IMR-90 (cell line): ENCODE results near the gene VIPR2. TPM values are rescaled to one million over a fixed set of nuclear protein-coding genes. Genes with fewer than 3 reads are reported as not detected.

Experiments
- ATAC-seq: fragments of 200-7000 bp; cut with Tn5 transposase; 2 replicates; pipeline ENCODE4 v1.9.1; 2020; ENCODE audit warnings: low read depth, mild to moderate bottlenecking, moderate library complexity
- BruUV-seq: library from RNA; stranded (reverse); fragments of 400-500 nt; replicated peaks from 2 replicates; lab custom pipeline; 2021; lab: Mats Ljungman, UMichigan
- CTCF ChIA-PET: fragments of 300-600 bp; formaldehyde crosslinking; extraction: SDS; loops from one replicate; lab custom pipeline; 2021; ENCODE audit warnings: antibody characterized with exemption; lab: Yijun Ruan, JAX
- POLR2A ChIA-PET: fragments of 300-600 bp; sonication (Branson Sonifier 250); formaldehyde crosslinking; loops from one replicate; lab custom pipeline; 2022; ENCODE audit warnings: antibody characterized with exemption; ENCODE audit not compliant: unreplicated experiment; lab: Charles Lee
- DNase-seq: peaks from one replicate; pipeline ENCODE4 v3.0.0; 2013
- H2AFZ ChIP-seq: replicated peaks from 2 replicates; pipeline ENCODE3; 2013; ENCODE audit warnings: low read length, mild to moderate bottlenecking; ENCODE audit not compliant: poor library complexity
- H2AK5ac ChIP-seq: 2 replicates; pipeline ENCODE4 v1.6.1; 2013; ENCODE audit warnings: low read depth, low read length, inconsistent platforms
- H2AK9ac ChIP-seq: replicated peaks from 2 replicates; pipeline ENCODE3; 2013; ENCODE audit warnings: mild to moderate bottlenecking, low read depth, low read length, moderate library complexity; ENCODE audit not compliant: poor library complexity
- H2BK120ac ChIP-seq: 2 replicates; pipeline ENCODE4 v1.6.1; 2013; ENCODE audit warnings: low read depth, low read length, inconsistent platforms
- H2BK15ac ChIP-seq: 3 replicates; pipeline ENCODE4 v1.6.1; 2013; ENCODE audit warnings: low read depth, low read length, inconsistent platforms
- H2BK20ac ChIP-seq: 2 replicates; pipeline ENCODE4 v1.6.1; 2013; ENCODE audit warnings: low read depth, mild to moderate bottlenecking, inconsistent platforms, low read length, moderate library complexity
- H2BK5ac ChIP-seq: 2 replicates; pipeline ENCODE4 v1.6.1; 2013; ENCODE audit warnings: mild to moderate bottlenecking, low read depth, low read length, inconsistent platforms; ENCODE audit not compliant: poor library complexity, severe bottlenecking
- H3K14ac ChIP-seq: replicated peaks from 2 replicates; pipeline ENCODE4 v1.6.1; 2013; ENCODE audit warnings: low read depth, low read length, inconsistent platforms
- H3K18ac ChIP-seq: 2 replicates; pipeline ENCODE4 v1.6.1; 2013; ENCODE audit warnings: low read depth, low read length, control low read depth
- H3K23ac ChIP-seq: 2 replicates; pipeline ENCODE4 v1.6.1; 2013; ENCODE audit warnings: low read depth, low read length, inconsistent platforms
- H3K27ac ChIP-seq: 2 replicates; pipeline ENCODE4 v1.5.1; 2013; ENCODE audit warnings: mild to moderate bottlenecking, control low read depth, low read length; ENCODE audit not compliant: insufficient read depth
- H3K27me3 ChIP-seq: 2 replicates; pipeline ENCODE4 v1.6.1; 2013; ENCODE audit warnings: low read length; ENCODE audit not compliant: control insufficient read depth, insufficient read depth
- H3K36me3 ChIP-seq: 2 replicates; pipeline ENCODE4 v1.6.1; 2013; ENCODE audit warnings: low read length, mixed read lengths; ENCODE audit not compliant: control insufficient read depth, insufficient read depth
- H3K4ac ChIP-seq: 2 replicates; pipeline ENCODE4 v1.6.1; 2013; ENCODE audit warnings: low read depth, low read length, inconsistent platforms
- H3K4me1 ChIP-seq: 2 replicates; pipeline ENCODE4 v1.6.1; 2013; ENCODE audit warnings: low read length, mixed read lengths; ENCODE audit not compliant: control insufficient read depth, insufficient read depth
- H3K4me2 ChIP-seq: 2 replicates; pipeline ENCODE4 v1.6.1; 2013; ENCODE audit warnings: low read depth, mild to moderate bottlenecking, control low read depth, low read length, moderate library complexity
- H3K4me3 ChIP-seq: 2 replicates; pipeline ENCODE4 v1.5.1; 2013; ENCODE audit warnings: low read depth, mild to moderate bottlenecking, control low read depth, low read length, moderate library complexity; ENCODE audit not compliant: insufficient read depth
- H3K56ac ChIP-seq: 2 replicates; pipeline ENCODE4 v1.6.1; 2013; ENCODE audit warnings: low read length, inconsistent platforms; ENCODE audit not compliant: insufficient read depth; ENCODE audit errors: extremely low read depth
- H3K79me1 ChIP-seq, 2 experiments: 2 replicates each; pipeline ENCODE4 v1.6.1; 2013; ENCODE audit warnings: low read length in 2 of 2, inconsistent platforms in 1 of 2, low read depth in 1 of 2
- H3K9ac ChIP-seq: 2 replicates; pipeline ENCODE4 v1.6.1; 2013; ENCODE audit warnings: low read depth, low read length, control low read depth
- H3K9me1 ChIP-seq: 2 replicates; pipeline ENCODE4 v1.6.1; 2013; ENCODE audit warnings: low read length, inconsistent platforms; ENCODE audit not compliant: insufficient read depth
- H3K9me3 ChIP-seq: 2 replicates; pipeline ENCODE4 v1.6.1; 2013; ENCODE audit warnings: low read length; ENCODE audit not compliant: control insufficient read depth, insufficient read depth
- H4K20me1 ChIP-seq: 2 replicates; pipeline ENCODE4 v1.6.1; 2013; ENCODE audit warnings: low read length, inconsistent platforms; ENCODE audit not compliant: insufficient read depth
- H4K5ac ChIP-seq: 2 replicates; pipeline ENCODE4 v1.6.1; 2013; ENCODE audit warnings: mild to moderate bottlenecking, low read depth, low read length, control low read depth
- H4K8ac ChIP-seq, 2 experiments: 2 replicates each; pipeline ENCODE4 v1.6.1; 2013; ENCODE audit warnings: low read depth in 2 of 2, low read length in 2 of 2, control low read depth in 1 of 2, inconsistent platforms in 1 of 2
- H4K91ac ChIP-seq: 2 replicates; pipeline ENCODE4 v1.6.1; 2013; ENCODE audit warnings: low read depth, low read length, inconsistent platforms; ENCODE audit not compliant: insufficient read depth
- BHLHE40 ChIP-seq: fragments of 150-350 bp; IDR thresholded peaks from 2 replicates; pipeline ENCODE4 v1.6.1; 2016; ENCODE audit warnings: mild to moderate bottlenecking, low read depth, low read length
- CEBPB ChIP-seq: IDR thresholded peaks from 2 replicates; pipeline ENCODE4 v1.6.1; 2012; ENCODE audit warnings: low read depth, low read length, improper control_type of control experiment
- CHD1 ChIP-seq: IDR thresholded peaks from 2 replicates; pipeline ENCODE4 v1.6.1; 2012; ENCODE audit warnings: low read depth, low read length, improper control_type of control experiment
- ELK1 ChIP-seq: fragments of 150-350 bp; IDR thresholded peaks from 2 replicates; pipeline ENCODE4 v1.6.1; 2016; ENCODE audit warnings: low read depth, mild to moderate bottlenecking, low read length, moderate library complexity, borderline replicate concordance
- FOS ChIP-seq: fragments of 150-350 bp; IDR thresholded peaks from 2 replicates; pipeline ENCODE4 v1.6.1; 2016; ENCODE audit warnings: low read depth, low read length
- MAFK ChIP-seq: IDR thresholded peaks from 2 replicates; pipeline ENCODE4 v1.6.1; 2012; ENCODE audit warnings: low read depth, low read length, improper control_type of control experiment
- MAZ ChIP-seq: IDR thresholded peaks from 2 replicates; pipeline ENCODE4 v1.6.1; 2012; ENCODE audit warnings: low read depth, mild to moderate bottlenecking, low read length, improper control_type of control experiment, moderate library complexity, borderline replicate concordance
- MXI1 ChIP-seq: IDR thresholded peaks from 2 replicates; pipeline ENCODE4 v1.6.1; 2012; ENCODE audit warnings: low read depth, mild to moderate bottlenecking, low read length, moderate library complexity, borderline replicate concordance
- NFE2L2 ChIP-seq: fragments of 150-350 bp; IDR thresholded peaks from 2 replicates; pipeline ENCODE4 v1.6.1; 2016; ENCODE audit warnings: low read depth, mild to moderate bottlenecking, low read length
- POLR2A ChIP-seq: IDR thresholded peaks from 2 replicates; pipeline ENCODE4 v1.6.1; 2012; ENCODE audit warnings: mild to moderate bottlenecking, low read depth, low read length
- RAD21 ChIP-seq: IDR thresholded peaks from 2 replicates; pipeline ENCODE4 v1.6.1; 2012; ENCODE audit warnings: low read length, improper control_type of control experiment
- RCOR1 ChIP-seq: IDR thresholded peaks from 2 replicates; pipeline ENCODE4 v1.6.1; 2012; ENCODE audit warnings: mild to moderate bottlenecking, low read length, improper control_type of control experiment; ENCODE audit not compliant: insufficient replicate concordance
- RFX5 ChIP-seq: IDR thresholded peaks from 2 replicates; pipeline ENCODE4 v1.8.0; 2012; ENCODE audit warnings: low read depth, mild to moderate bottlenecking, low read length, moderate library complexity
- SMC3 ChIP-seq: fragments of 150-350 bp; IDR thresholded peaks from 2 replicates; pipeline ENCODE4 v1.6.1; 2016; ENCODE audit warnings: low read depth, mild to moderate bottlenecking, antibody characterized with exemption, low read length, moderate library complexity
- USF2 ChIP-seq: fragments of 150-350 bp; IDR thresholded peaks from 2 replicates; pipeline ENCODE4 v1.6.1; 2017; ENCODE audit warnings: mild to moderate bottlenecking, antibody characterized with exemption, low read length, low read depth
- WGBS, 2 experiments: methylation state at CpG; one replicate each; pipeline versions ENCODE4 v1.1.5 to v1.1.7; 2013; ENCODE audit warnings: missing lambda C conversion rate in 2 of 2; ENCODE audit not compliant: insufficient read length in 1 of 2; ENCODE audit errors: extremely low coverage in 2 of 2; 5-methylcytosine and 5-hydroxymethylcytosine counted together
- dilution Hi-C: fragments of 300-500 bp; cut with HindIII; formaldehyde crosslinking; loops from one replicate; pipeline ENCODE4 v1.14.3; 2018; ENCODE audit warnings: low sequenced_read_pairs; ENCODE audit not compliant: unreplicated experiment
- in situ Hi-C: fragments of 300-500 bp; cut with MboI; formaldehyde crosslinking; loops from 3 replicates; pipeline ENCODE4 v1.14.3; 2019; ENCODE audit warnings: low sequenced_read_pairs, inconsistent platforms, mixed read lengths
- intact Hi-C: fragments of 100-400 bp; cut with micrococcal nuclease; formaldehyde crosslinking; loops from 2 replicates; pipeline ENCODE4 v1.10.0; 2022
- polyA plus RNA-seq, 3 experiments: library from polyadenylated mRNA; depleted of rRNA; stranded (reverse); fragments of >200 nt; gene quantifications; 2 replicates each; pipeline ENCODE4 v1.2.3, GENCODE V29; 2012; ENCODE audit warnings: low replicate concordance in 1 of 3
- total RNA-seq: library from RNA; depleted of rRNA; stranded (reverse); fragments of >200 nt; gene quantifications from 2 replicates; pipeline ENCODE4 v1.2.3, GENCODE V29; 2012
- TF ChIP-seq, protein P1 (sequence below): conservative IDR thresholded peaks from 2 replicates; pipeline ENCODE4 v1.5.1; 2012; ENCODE audit warnings: mild to moderate bottlenecking, low read depth, low read length, improper control_type of control experiment

The VIPR2 gene
- total and polyA plus RNA-seq, 2 of the 4 experiments (the other 2 are of a cell fraction), result not detected

DNA sequence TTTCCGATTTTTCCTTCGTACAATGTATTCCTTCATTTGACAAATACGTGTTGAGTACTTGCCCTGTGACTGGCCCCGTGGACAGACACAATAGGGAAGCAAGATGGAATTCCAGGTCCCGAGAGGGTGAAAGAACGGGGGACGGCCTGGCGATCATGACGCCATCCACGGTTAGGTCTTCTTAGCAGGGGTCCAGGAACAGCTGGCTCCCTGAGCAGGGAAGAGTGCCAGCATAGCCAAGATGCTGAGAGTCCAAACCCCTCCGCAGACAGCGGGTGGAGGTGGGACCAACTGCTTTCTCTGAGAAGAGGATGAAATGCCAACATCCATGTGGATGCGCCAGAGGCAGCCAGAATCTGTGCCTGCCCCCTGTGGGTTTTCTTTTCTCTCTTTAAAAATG, 144.6 kb downstream of the VIPR2 start:
- no peak overlapping the region for H3K4ac ChIP-seq

More for the DNA sequence above, 144.6 kb downstream of the VIPR2 start:
- H4K5ac ChIP-seq, result no peak overlapping the region
- no peak overlapping the region for H3K23ac ChIP-seq
- in situ Hi-C loops, result no loop called here
- H2BK20ac ChIP-seq, result no peak overlapping the region
- intact Hi-C loops, result no loop called here
- dilution Hi-C loops, result no loop called here
- H3K27me3 ChIP-seq, result peaks cover 3% of the 10 kb centered on the region; the same call in 1 of the 2 replicates
- H3K36me3 ChIP-seq, result no peaks in the 10 kb centered on the region
- H2AK9ac ChIP-seq, result no peak overlapping the region
- TF ChIP-seq NFE2L2 (no peak), POLR2A (no peak), MAFK (no peak), MAZ (no peak), RCOR1 (no peak), RFX5 (no peak), MXI1 (no peak), CHD1 (no peak), USF2 (no peak), RAD21 (no peak), SMC3 (no peak), FOS (no peak), ELK1 (no peak), BHLHE40 (no peak), CEBPB (no peak)
- TF ChIP-seq, protein P1, sequence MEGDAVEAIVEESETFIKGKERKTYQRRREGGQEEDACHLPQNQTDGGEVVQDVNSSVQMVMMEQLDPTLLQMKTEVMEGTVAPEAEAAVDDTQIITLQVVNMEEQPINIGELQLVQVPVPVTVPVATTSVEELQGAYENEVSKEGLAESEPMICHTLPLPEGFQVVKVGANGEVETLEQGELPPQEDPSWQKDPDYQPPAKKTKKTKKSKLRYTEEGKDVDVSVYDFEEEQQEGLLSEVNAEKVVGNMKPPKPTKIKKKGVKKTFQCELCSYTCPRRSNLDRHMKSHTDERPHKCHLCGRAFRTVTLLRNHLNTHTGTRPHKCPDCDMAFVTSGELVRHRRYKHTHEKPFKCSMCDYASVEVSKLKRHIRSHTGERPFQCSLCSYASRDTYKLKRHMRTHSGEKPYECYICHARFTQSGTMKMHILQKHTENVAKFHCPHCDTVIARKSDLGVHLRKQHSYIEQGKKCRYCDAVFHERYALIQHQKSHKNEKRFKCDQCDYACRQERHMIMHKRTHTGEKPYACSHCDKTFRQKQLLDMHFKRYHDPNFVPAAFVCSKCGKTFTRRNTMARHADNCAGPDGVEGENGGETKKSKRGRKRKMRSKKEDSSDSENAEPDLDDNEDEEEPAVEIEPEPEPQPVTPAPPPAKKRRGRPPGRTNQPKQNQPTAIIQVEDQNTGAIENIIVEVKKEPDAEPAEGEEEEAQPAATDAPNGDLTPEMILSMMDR, result no peak
- H4K8ac ChIP-seq, result no peak overlapping the region
- no peak overlapping the region for H3K4me3 ChIP-seq
- no peak overlapping the region for H3K18ac ChIP-seq
- no TSS peak for BruUV-seq
- DNase-seq (no peak), ATAC-seq (no peak)
- no peaks in the 10 kb centered on the region for H3K9me1 ChIP-seq
- H3K14ac ChIP-seq, result no peak overlapping the region
- no peaks in the 10 kb centered on the region for H3K4me1 ChIP-seq
- H3K79me1 ChIP-seq, result no peaks in the 10 kb centered on the region
- H2AFZ ChIP-seq, result no peak overlapping the region
- no peaks in the 10 kb centered on the region for H4K20me1 ChIP-seq
- 76% methylated on average over 9 of the region's 13 CpGs; no CpG with 5 or more reads in 1 of the 2 experiments for WGBS, 2 experiments
- peaks cover 8% of the 10 kb centered on the region for H3K9me3 ChIP-seq
- no peak overlapping the region for H3K4me2 ChIP-seq
- no peak overlapping the region for H2BK120ac ChIP-seq
- H2BK5ac ChIP-seq, result no peak overlapping the region
- POLR2A ChIA-PET, result no interaction called here
- no peak overlapping the region for H3K9ac ChIP-seq
- no peak overlapping the region for H2BK15ac ChIP-seq
- no peak overlapping the region for H2AK5ac ChIP-seq
- H4K91ac ChIP-seq, result no peak overlapping the region
- H3K56ac ChIP-seq, result no peak overlapping the region
- CTCF ChIA-PET, result no interaction called here
- no peak overlapping the region for H3K27ac ChIP-seq
